Astrocyte (in vitro differentiated cells and primary cell): ENCODE results near the gene SGMS2. TPM values are rescaled to one million over a fixed set of nuclear protein-coding genes. Genes with fewer than 3 reads are reported as not detected.

Source experiments
- DNase-seq: peaks from one replicate; pipeline ENCODE4 v3.0.0-alpha.2; 2010; ENCODE audit warnings: low read depth
- FAIRE-seq: peaks from 2 replicates; lab custom pipeline; 2011; peaks lifted over from hg19 to GRCh38; lab: Jason Lieb, UNC
- H2AFZ ChIP-seq: 2 replicates; pipeline ENCODE4 v1.6.0; 2012; ENCODE audit warnings: low read depth, low read length, inconsistent platforms
- H3K27ac ChIP-seq: 2 replicates; pipeline ENCODE4 v1.5.1; 2011; ENCODE audit warnings: low read depth, low read length, inconsistent platforms
- H3K27me3 ChIP-seq: 2 replicates; pipeline ENCODE4 v1.6.0; 2011; ENCODE audit warnings: low read length, inconsistent platforms; ENCODE audit not compliant: insufficient read depth
- H3K36me3 ChIP-seq: 2 replicates; pipeline ENCODE4 v1.5.1; 2011; ENCODE audit warnings: low read length, inconsistent platforms; ENCODE audit not compliant: insufficient read depth
- H3K4me1 ChIP-seq: 2 replicates; pipeline ENCODE4 v1.5.1; 2011; ENCODE audit warnings: low read length, inconsistent platforms; ENCODE audit not compliant: insufficient read depth
- H3K4me2 ChIP-seq: 2 replicates; pipeline ENCODE4 v1.6.0; 2012; ENCODE audit warnings: low read length, inconsistent platforms
- H3K4me3 ChIP-seq: 2 replicates; pipeline ENCODE4 v1.5.1; 2011; ENCODE audit warnings: low read depth, mild to moderate bottlenecking, low read length, inconsistent platforms; ENCODE audit not compliant: insufficient read depth
- H3K79me2 ChIP-seq: 2 replicates; pipeline ENCODE4 v1.6.0; 2012; ENCODE audit warnings: mild to moderate bottlenecking, low read length, inconsistent platforms; ENCODE audit not compliant: insufficient read depth
- H3K9ac ChIP-seq: 2 replicates; pipeline ENCODE4 v1.6.0; 2012; ENCODE audit warnings: mild to moderate bottlenecking, low read length, inconsistent platforms
- H3K9me3 ChIP-seq: 2 replicates; pipeline ENCODE4 v1.5.1; 2012; ENCODE audit warnings: low read depth, mild to moderate bottlenecking, low read length, inconsistent platforms; ENCODE audit not compliant: insufficient read depth
- H4K20me1 ChIP-seq: 2 replicates; pipeline ENCODE4 v1.6.0; 2012; ENCODE audit warnings: low read length, inconsistent platforms; ENCODE audit not compliant: insufficient read depth
- H3K27ac Mint-ChIP-seq: one replicate; pipeline ENCODE4 v1.8.0; 2021; ENCODE audit warnings: mild to moderate bottlenecking, mixed read lengths; ENCODE audit not compliant: unreplicated experiment
- H3K27me3 Mint-ChIP-seq: one replicate; pipeline ENCODE4 v1.8.0; 2021; ENCODE audit warnings: low read depth, mixed read lengths; ENCODE audit not compliant: unreplicated experiment
- H3K36me3 Mint-ChIP-seq: one replicate; pipeline ENCODE4 v1.8.0; 2021; ENCODE audit warnings: low read depth, mixed read lengths; ENCODE audit not compliant: unreplicated experiment
- H3K4me1 Mint-ChIP-seq: one replicate; pipeline ENCODE4 v1.8.0; 2021; ENCODE audit warnings: low read depth, mixed read lengths; ENCODE audit not compliant: unreplicated experiment
- H3K4me3 Mint-ChIP-seq: one replicate; pipeline ENCODE4 v1.8.0; 2021; ENCODE audit warnings: mild to moderate bottlenecking, moderate library complexity, mixed read lengths; ENCODE audit not compliant: unreplicated experiment
- H3K9me3 Mint-ChIP-seq: one replicate; pipeline ENCODE4 v1.8.0; 2021; ENCODE audit warnings: mild to moderate bottlenecking, mixed read lengths; ENCODE audit not compliant: unreplicated experiment
- EZH2 ChIP-seq: IDR thresholded peaks from 2 replicates; pipeline ENCODE4 v1.6.1; 2012; ENCODE audit warnings: mild to moderate bottlenecking, low read length, inconsistent platforms; ENCODE audit not compliant: insufficient read depth
- total RNA-seq: library from RNA; stranded (reverse); gene quantifications from 2 replicates; pipeline ENCODE4 v1.2.1, GENCODE V29; 2021
- TF ChIP-seq, protein P1 (sequence below): IDR thresholded peaks from 2 replicates; pipeline ENCODE4 v1.5.1; 2011; ENCODE audit warnings: low read depth, mild to moderate bottlenecking, inconsistent platforms, low read length, moderate library complexity; ENCODE audit not compliant: insufficient read depth

Gene SGMS2
- total RNA-seq, 1 donor from 2014 or later = 48.1 TPM

DNA sequence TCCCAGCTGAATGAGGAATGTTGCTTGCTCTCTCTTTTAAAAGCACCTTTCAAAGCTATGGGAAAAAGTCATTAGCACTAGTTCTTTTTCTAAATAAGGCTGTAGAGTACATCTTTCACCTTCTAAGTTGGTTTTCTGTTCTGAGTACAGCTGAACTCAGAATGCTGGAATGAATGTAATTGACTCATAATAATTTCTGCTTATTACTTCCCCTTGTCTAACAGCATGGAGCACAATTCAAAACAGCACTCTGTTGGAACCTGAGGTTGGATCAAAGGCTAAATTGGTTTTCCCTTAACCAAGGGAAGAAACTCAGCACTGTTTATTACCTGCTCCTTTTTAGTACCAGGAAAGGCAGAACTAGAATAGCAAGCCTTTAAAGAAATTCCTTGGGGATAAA lies 73.1 kb downstream of the SGMS2 start:
- H3K4me1 Mint-ChIP-seq = peaks cover 27% of the 10 kb centered on the region
- peaks cover 4% of the 10 kb centered on the region for H4K20me1 ChIP-seq
- H3K9ac ChIP-seq = no peak overlapping the region
- peaks cover 17% of the 10 kb centered on the region for H3K36me3 Mint-ChIP-seq
- H3K27ac Mint-ChIP-seq = peak overlapping the region; percentile 64
- no peaks in the 10 kb centered on the region for H3K79me2 ChIP-seq
- no peak overlapping the region for H3K4me3 ChIP-seq
- H3K27ac ChIP-seq = no peak overlapping the region
- no peak for TF ChIP-seq EZH2
- TF ChIP-seq, protein P1, sequence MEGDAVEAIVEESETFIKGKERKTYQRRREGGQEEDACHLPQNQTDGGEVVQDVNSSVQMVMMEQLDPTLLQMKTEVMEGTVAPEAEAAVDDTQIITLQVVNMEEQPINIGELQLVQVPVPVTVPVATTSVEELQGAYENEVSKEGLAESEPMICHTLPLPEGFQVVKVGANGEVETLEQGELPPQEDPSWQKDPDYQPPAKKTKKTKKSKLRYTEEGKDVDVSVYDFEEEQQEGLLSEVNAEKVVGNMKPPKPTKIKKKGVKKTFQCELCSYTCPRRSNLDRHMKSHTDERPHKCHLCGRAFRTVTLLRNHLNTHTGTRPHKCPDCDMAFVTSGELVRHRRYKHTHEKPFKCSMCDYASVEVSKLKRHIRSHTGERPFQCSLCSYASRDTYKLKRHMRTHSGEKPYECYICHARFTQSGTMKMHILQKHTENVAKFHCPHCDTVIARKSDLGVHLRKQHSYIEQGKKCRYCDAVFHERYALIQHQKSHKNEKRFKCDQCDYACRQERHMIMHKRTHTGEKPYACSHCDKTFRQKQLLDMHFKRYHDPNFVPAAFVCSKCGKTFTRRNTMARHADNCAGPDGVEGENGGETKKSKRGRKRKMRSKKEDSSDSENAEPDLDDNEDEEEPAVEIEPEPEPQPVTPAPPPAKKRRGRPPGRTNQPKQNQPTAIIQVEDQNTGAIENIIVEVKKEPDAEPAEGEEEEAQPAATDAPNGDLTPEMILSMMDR = no peak
- peaks cover 23% of the 10 kb centered on the region for H3K27me3 ChIP-seq
- no peak overlapping the region for H3K4me2 ChIP-seq
- no peaks in the 10 kb centered on the region for H3K27me3 Mint-ChIP-seq
- no peaks in the 10 kb centered on the region for H3K9me3 Mint-ChIP-seq
- FAIRE-seq (no peak), DNase-seq (no peak)
- H3K4me3 Mint-ChIP-seq = no peak overlapping the region
- H2AFZ ChIP-seq = no peak overlapping the region
- no peaks in the 10 kb centered on the region for H3K9me3 ChIP-seq
- no peaks in the 10 kb centered on the region for H3K36me3 ChIP-seq
- peaks cover 14% of the 10 kb centered on the region for H3K4me1 ChIP-seq

DNA sequence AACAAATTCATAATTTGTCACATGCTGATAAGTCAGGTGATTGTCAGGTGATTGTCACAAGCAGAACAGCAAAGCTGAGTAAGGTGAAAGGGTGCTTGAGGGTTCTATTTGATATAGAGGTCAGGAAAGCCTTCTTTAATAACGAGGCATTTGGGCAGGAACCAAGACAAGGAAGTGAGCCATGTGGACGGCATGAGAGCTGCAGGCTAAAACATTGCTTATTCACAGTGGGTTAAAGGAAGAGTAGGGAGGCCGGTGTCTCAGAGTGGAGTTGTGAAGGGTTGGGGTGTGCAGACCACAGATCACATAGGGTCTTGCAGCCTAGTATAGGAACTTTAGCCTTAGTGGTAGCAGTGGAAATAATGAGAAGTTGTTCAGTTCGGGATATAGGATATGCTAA lies 75.3 kb downstream of the SGMS2 start:
- H3K9me3 ChIP-seq = no peaks in the 10 kb centered on the region
- TF ChIP-seq EZH2 = no peak
- TF ChIP-seq, protein P1 = no peak
- no peak overlapping the region for H3K4me2 ChIP-seq
- no peaks in the 10 kb centered on the region for H3K36me3 ChIP-seq
- H3K9ac ChIP-seq = no peak overlapping the region
- peaks cover 4% of the 10 kb centered on the region for H4K20me1 ChIP-seq
- Mint-ChIP-seq H3K27ac (no peak overlapping the region), H3K27me3 (no peaks in the 10 kb centered on the region), H3K4me1 (peaks cover 26% of the 10 kb centered on the region), H3K36me3 (peaks cover 28% of the 10 kb centered on the region), H3K9me3 (no peaks in the 10 kb centered on the region), H3K4me3 (no peak overlapping the region)
- H3K4me3 ChIP-seq = no peak overlapping the region
- no peak overlapping the region for H2AFZ ChIP-seq
- peaks cover 14% of the 10 kb centered on the region for H3K4me1 ChIP-seq
- H3K79me2 ChIP-seq = no peaks in the 10 kb centered on the region
- FAIRE-seq (no peak), DNase-seq (no peak)
- no peak overlapping the region for H3K27ac ChIP-seq
- peaks cover 23% of the 10 kb centered on the region for H3K27me3 ChIP-seq

DNA sequence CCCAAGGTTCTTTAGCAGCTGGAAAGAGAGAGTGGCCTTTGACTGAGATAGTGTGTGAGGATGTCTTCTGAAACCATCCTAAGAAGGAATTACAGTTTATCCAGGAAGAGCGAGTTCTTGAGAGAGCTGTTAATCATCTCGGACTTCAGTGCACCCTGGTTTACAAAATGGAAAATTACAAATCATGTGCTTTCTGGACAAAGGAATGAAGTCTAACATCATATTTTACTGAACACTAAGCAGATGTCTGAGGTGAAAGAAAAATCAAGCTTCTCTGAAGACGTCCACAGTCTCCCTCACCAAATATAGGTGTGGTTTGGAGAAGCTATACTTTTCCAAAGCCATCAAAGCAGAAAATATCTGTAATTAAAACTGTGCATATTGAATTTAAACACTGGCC lies 75.8 kb downstream of the SGMS2 start:
- peaks cover 32% of the 10 kb centered on the region for H3K36me3 Mint-ChIP-seq
- no peaks in the 10 kb centered on the region for H3K36me3 ChIP-seq
- DNase-seq (no peak), FAIRE-seq (no peak)
- H3K4me2 ChIP-seq = no peak overlapping the region
- H3K4me3 Mint-ChIP-seq = no peak overlapping the region
- H3K4me1 Mint-ChIP-seq = peaks cover 21% of the 10 kb centered on the region
- no peaks in the 10 kb centered on the region for H3K9me3 Mint-ChIP-seq
- H3K4me3 ChIP-seq = no peak overlapping the region
- H3K9me3 ChIP-seq = no peaks in the 10 kb centered on the region
- peaks cover 4% of the 10 kb centered on the region for H4K20me1 ChIP-seq
- no peak overlapping the region for H3K9ac ChIP-seq
- TF ChIP-seq EZH2 = no peak
- TF ChIP-seq, protein P1 = no peak
- peaks cover 13% of the 10 kb centered on the region for H3K4me1 ChIP-seq
- no peak overlapping the region for H3K27ac Mint-ChIP-seq
- H2AFZ ChIP-seq = no peak overlapping the region
- H3K27me3 ChIP-seq = peaks cover 23% of the 10 kb centered on the region
- H3K27ac ChIP-seq = no peak overlapping the region
- H3K79me2 ChIP-seq = no peaks in the 10 kb centered on the region
- no peaks in the 10 kb centered on the region for H3K27me3 Mint-ChIP-seq
